Activated CD4-positive, alpha-beta T cell treated with anti-CD3 and anti-CD28 coated beads, Interleukin-2, amount 50 U/mL, for 1 hour (primary cell): ENCODE results near the gene AGA.

Experiments used
- DNase-seq: peaks from one replicate; pipeline ENCODE4 v3.0.0-alpha.2; 2020

Gene AGA

GRCh38 chr4:177384856-177385397 is 57.3 kb downstream of the AGA start:
- no peak for DNase-seq

DNA sequence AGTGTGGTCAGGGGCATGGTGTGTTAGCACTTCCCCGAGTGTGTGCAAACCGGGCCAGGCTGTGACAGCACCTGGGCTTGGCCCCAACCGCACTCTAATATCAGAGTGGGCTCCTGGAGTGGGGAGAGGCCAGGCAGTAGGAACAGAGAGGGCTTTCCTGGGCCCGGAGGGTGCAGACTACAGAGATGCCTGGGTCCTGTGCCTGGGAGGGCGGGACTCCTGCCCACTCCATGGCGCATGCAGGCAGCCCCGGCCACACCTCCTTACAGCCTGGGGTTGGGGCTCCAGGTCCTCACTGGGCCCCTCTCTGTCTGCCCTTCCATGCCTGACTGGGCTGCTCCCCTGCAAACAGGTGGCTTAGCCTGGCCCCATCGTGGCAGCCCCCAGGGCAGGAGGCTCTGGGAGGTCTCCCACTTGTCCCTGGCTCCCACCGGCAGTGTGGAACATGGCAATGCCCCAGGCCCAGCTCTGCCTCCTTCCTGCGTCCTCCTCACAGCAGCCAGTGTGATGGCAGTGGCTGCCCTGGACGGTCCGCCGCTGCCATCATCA is 60.4 kb downstream of the AGA start:
- no peak for DNase-seq
